ENCODE data around the gene STRA6.

Gene STRA6

DNA sequence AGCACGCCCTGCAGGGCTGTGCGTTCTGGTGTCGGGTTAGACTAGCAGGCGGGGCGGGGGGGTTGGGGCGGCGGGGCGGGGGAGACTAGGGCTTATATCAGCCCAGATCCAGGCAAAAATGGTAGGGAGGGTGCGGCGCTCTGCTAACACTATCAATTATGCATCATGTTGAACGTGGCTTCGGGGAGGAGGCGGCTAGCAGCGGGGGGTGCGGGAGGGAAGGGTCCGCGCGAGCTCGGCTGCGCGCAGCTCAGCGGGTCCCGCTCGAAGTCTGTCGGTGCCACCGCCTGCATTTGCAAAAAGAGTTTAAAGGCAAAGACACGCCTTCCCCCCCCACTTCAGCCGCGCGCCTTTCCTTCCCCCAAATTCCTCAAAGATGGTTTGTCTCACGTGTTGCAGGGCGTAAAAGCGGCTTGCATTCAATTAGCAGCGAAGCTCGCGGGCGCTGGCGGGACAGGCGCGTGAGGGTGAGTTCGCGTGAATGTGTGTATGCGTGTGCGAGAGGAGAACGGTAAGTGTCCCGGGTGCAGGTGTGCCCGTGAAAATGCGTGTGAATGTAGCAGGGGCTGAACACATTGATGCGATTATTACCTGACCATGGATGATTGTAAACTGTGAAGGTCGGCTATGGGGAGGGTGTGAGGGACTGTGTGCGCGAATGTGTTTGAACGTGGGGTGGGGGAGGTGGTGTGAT lies 72.3 kb downstream of the STRA6 start, which contains the start of gene ISLR2:
Gene ISLR2 (plus strand): TSS at position 432 of the 694 bp plus-strand sequence. CDS start 2,169 bp downstream, outside the sequence.
- H3K4me1 ChIP-seq (ENCODE audit: insufficient read depth, low read length), result peaks cover 26% of the 10 kb centered on the region
- H2AFZ ChIP-seq (ENCODE audit: low read depth, low read length), result peak within 1 kb of the TSS; percentile 8
- peak within 1 kb of the TSS; percentile 41 for H3K4me3 ChIP-seq (ENCODE audit: low read length)
- H3K9me3 ChIP-seq (ENCODE audit: low read length), result peaks cover 14% of the 10 kb centered on the region
- H3K27me3 ChIP-seq (ENCODE audit: insufficient read depth, low read length), result peaks cover 73% of the 10 kb centered on the region
- no peaks in the 10 kb centered on the region for H3K36me3 ChIP-seq (ENCODE audit: insufficient read depth, low read length)

- Histone ChIP-seq H3K4me3 (ENCODE audit: low read length) (peak overlapping the region; percentile 41), H3K4me1 (ENCODE audit: insufficient read depth, low read length) (peaks cover 26% of the 10 kb centered on the region), H3K36me3 (ENCODE audit: insufficient read depth, low read length) (no peaks in the 10 kb centered on the region), H3K9me3 (ENCODE audit: low read length) (peaks cover 14% of the 10 kb centered on the region), H2AFZ (ENCODE audit: low read depth, low read length) (peak overlapping the region; percentile 8), H3K27me3 (ENCODE audit: insufficient read depth, low read length) (peaks cover 67% of the 10 kb centered on the region)
These were observed 72.9 kb downstream of the STRA6 start for GRCh38 chr15:74129586-74130154.
